Measurements from ENCODE around the gene HOXA7.

The HOXA7 gene

GRCh38 chr7:27171637-27172314 lies 15.3 kb upstream of the HOXA7 start:
- Histone ChIP-seq H3K9ac (no peak overlapping the region), H3K4me2 (peak overlapping the region; percentile 70), H2AFZ (ENCODE audit: low read depth) (peak overlapping the region; percentile 81; the same call in 1 of the 2 replicates), H3K36me3 (ENCODE audit: insufficient read depth) (no peaks in the 10 kb centered on the region), H4K20me1 (ENCODE audit: insufficient read depth) (no peaks in the 10 kb centered on the region), H3K4me1 (ENCODE audit: low read depth, poor library complexity, severe bottlenecking) (peaks cover 17% of the 10 kb centered on the region), H3K27me3 (ENCODE audit: insufficient read depth, low read depth) (peaks cover 15% of the 10 kb centered on the region; the same call in 1 of the 2 replicates), H3K4me3 (IDR thresholded peaks at IDR 0.05; ENCODE audit: insufficient read depth, low read depth, low read length) (no peak overlapping the region), H3K27ac (no peak overlapping the region), H3K79me2 (ENCODE audit: insufficient read depth, low read depth) (no peaks in the 10 kb centered on the region)
- TF ChIP-seq, protein P1, sequence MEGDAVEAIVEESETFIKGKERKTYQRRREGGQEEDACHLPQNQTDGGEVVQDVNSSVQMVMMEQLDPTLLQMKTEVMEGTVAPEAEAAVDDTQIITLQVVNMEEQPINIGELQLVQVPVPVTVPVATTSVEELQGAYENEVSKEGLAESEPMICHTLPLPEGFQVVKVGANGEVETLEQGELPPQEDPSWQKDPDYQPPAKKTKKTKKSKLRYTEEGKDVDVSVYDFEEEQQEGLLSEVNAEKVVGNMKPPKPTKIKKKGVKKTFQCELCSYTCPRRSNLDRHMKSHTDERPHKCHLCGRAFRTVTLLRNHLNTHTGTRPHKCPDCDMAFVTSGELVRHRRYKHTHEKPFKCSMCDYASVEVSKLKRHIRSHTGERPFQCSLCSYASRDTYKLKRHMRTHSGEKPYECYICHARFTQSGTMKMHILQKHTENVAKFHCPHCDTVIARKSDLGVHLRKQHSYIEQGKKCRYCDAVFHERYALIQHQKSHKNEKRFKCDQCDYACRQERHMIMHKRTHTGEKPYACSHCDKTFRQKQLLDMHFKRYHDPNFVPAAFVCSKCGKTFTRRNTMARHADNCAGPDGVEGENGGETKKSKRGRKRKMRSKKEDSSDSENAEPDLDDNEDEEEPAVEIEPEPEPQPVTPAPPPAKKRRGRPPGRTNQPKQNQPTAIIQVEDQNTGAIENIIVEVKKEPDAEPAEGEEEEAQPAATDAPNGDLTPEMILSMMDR (conservative IDR thresholded peaks at IDR 0.05; ENCODE audit: low read depth, low read length): no peak

GRCh38 chr7:27171325-27171636 lies 14.8 kb upstream of the HOXA7 start:
- H3K4me2 ChIP-seq: peak overlapping the region; percentile 70; the same call in 1 of the 2 replicates

GRCh38 chr7:27170426-27171324 lies 14.2 kb upstream of the HOXA7 start:
- H2AFZ ChIP-seq (ENCODE audit: low read depth): no peak overlapping the region
- H3K36me3 ChIP-seq (ENCODE audit: insufficient read depth): no peaks in the 10 kb centered on the region
- H3K4me3 ChIP-seq (IDR thresholded peaks at IDR 0.05; ENCODE audit: insufficient read depth, low read depth, low read length): no peak overlapping the region
- H4K20me1 ChIP-seq (ENCODE audit: insufficient read depth): no peaks in the 10 kb centered on the region
- H3K4me2 ChIP-seq: no peak overlapping the region; the same call in 1 of the 2 replicates
- peaks cover 15% of the 10 kb centered on the region; the same call in 1 of the 2 replicates for H3K27me3 ChIP-seq (ENCODE audit: insufficient read depth, low read depth)
- H3K79me2 ChIP-seq (ENCODE audit: insufficient read depth, low read depth): no peaks in the 10 kb centered on the region
- no peak overlapping the region for H3K9ac ChIP-seq
- H3K27ac ChIP-seq: no peak overlapping the region
- TF ChIP-seq, protein P1 (conservative IDR thresholded peaks at IDR 0.05; ENCODE audit: low read depth, low read length): no peak
- H3K4me1 ChIP-seq (ENCODE audit: low read depth, poor library complexity, severe bottlenecking): peaks cover 17% of the 10 kb centered on the region

More at GRCh38 chr7:27171325-27171636, 14.8 kb upstream of the HOXA7 start:
- peaks cover 17% of the 10 kb centered on the region for H3K4me1 ChIP-seq (ENCODE audit: low read depth, poor library complexity, severe bottlenecking)
- H3K79me2 ChIP-seq (ENCODE audit: insufficient read depth, low read depth): no peaks in the 10 kb centered on the region
- TF ChIP-seq, protein P1 (conservative IDR thresholded peaks at IDR 0.05; ENCODE audit: low read depth, low read length): no peak
- H3K36me3 ChIP-seq (ENCODE audit: insufficient read depth): no peaks in the 10 kb centered on the region
- peaks cover 15% of the 10 kb centered on the region; the same call in 1 of the 2 replicates for H3K27me3 ChIP-seq (ENCODE audit: insufficient read depth, low read depth)
- H4K20me1 ChIP-seq (ENCODE audit: insufficient read depth): no peaks in the 10 kb centered on the region
- no peak overlapping the region for H3K27ac ChIP-seq
- 0 out of 2 replicates have a peak overlapping the region, but pooled peaks have one; percentile 81 for H2AFZ ChIP-seq (ENCODE audit: low read depth)
- H3K9ac ChIP-seq: no peak overlapping the region
- H3K4me3 ChIP-seq (IDR thresholded peaks at IDR 0.05; ENCODE audit: insufficient read depth, low read depth, low read length): no peak overlapping the region

GRCh38 chr7:27169658-27170425 lies 13.4 kb upstream of the HOXA7 start:
- Histone ChIP-seq H4K20me1 (ENCODE audit: insufficient read depth) (no peaks in the 10 kb centered on the region), H3K27me3 (ENCODE audit: insufficient read depth, low read depth) (peaks cover 15% of the 10 kb centered on the region; the same call in 1 of the 2 replicates), H2AFZ (ENCODE audit: low read depth) (no peak overlapping the region), H3K9ac (no peak overlapping the region), H3K4me2 (no peak overlapping the region), H3K4me1 (ENCODE audit: low read depth, poor library complexity, severe bottlenecking) (peaks cover 17% of the 10 kb centered on the region), H3K27ac (no peak overlapping the region), H3K79me2 (ENCODE audit: insufficient read depth, low read depth) (no peaks in the 10 kb centered on the region), H3K36me3 (ENCODE audit: insufficient read depth) (no peaks in the 10 kb centered on the region), H3K4me3 (IDR thresholded peaks at IDR 0.05; ENCODE audit: insufficient read depth, low read depth, low read length) (no peak overlapping the region)
- TF ChIP-seq, protein P1 (conservative IDR thresholded peaks at IDR 0.05; ENCODE audit: low read depth, low read length): no peak

Measured in KMS-11 (cell line).